ENCODE results near the gene SPG7.

The SPG7 gene

GRCh38 chr16:89506791-89507191, 1.4 kb upstream of the SPG7 start:
- H2AFZ ChIP-seq (ENCODE audit: low read depth): no peak overlapping the region
- H3K27ac ChIP-seq: no peak overlapping the region
- peaks cover 5% of the 10 kb centered on the region; the same call in 1 of the 2 replicates for H3K36me3 ChIP-seq (ENCODE audit: insufficient read depth)
- no peaks in the 10 kb centered on the region for H3K27me3 ChIP-seq (ENCODE audit: insufficient read depth, low read depth)
- peaks cover 16% of the 10 kb centered on the region for H3K4me1 ChIP-seq (ENCODE audit: low read depth, poor library complexity, severe bottlenecking)
- H4K20me1 ChIP-seq (ENCODE audit: insufficient read depth): no peaks in the 10 kb centered on the region
- peak overlapping the region; percentile 72; the same call in 1 of the 2 replicates for H3K4me2 ChIP-seq
- no peak for TF ChIP-seq CTCF (conservative IDR thresholded peaks at IDR 0.05; ENCODE audit: low read depth, low read length)
- no peak overlapping the region for H3K4me3 ChIP-seq (IDR thresholded peaks at IDR 0.05; ENCODE audit: insufficient read depth, low read depth, low read length)
- no peak overlapping the region for H3K9ac ChIP-seq
- H3K79me2 ChIP-seq (ENCODE audit: insufficient read depth, low read depth): peaks cover 33% of the 10 kb centered on the region

- peaks cover 16% of the 10 kb centered on the region for H3K4me1 ChIP-seq (ENCODE audit: low read depth, poor library complexity, severe bottlenecking)
- peaks cover 5% of the 10 kb centered on the region; the same call in 1 of the 2 replicates for H3K36me3 ChIP-seq (ENCODE audit: insufficient read depth)
- H3K9ac ChIP-seq: peak overlapping the region; percentile 90
- H3K27me3 ChIP-seq (ENCODE audit: insufficient read depth, low read depth): no peaks in the 10 kb centered on the region
- H3K4me3 ChIP-seq (IDR thresholded peaks at IDR 0.05; ENCODE audit: insufficient read depth, low read depth, low read length): no peak overlapping the region
- no peak for TF ChIP-seq CTCF (conservative IDR thresholded peaks at IDR 0.05; ENCODE audit: low read depth, low read length)
- H2AFZ ChIP-seq (ENCODE audit: low read depth): peak overlapping the region; percentile 95
- H3K4me2 ChIP-seq: peak overlapping the region; percentile 72
- peaks cover 37% of the 10 kb centered on the region for H3K79me2 ChIP-seq (ENCODE audit: insufficient read depth, low read depth)
- H4K20me1 ChIP-seq (ENCODE audit: insufficient read depth): no peaks in the 10 kb centered on the region
- H3K27ac ChIP-seq: peak overlapping the region; percentile 81
These were observed 879 bp upstream of the SPG7 start for GRCh38 chr16:89507214-89507833.

- Histone ChIP-seq H3K4me3 (IDR thresholded peaks at IDR 0.05; ENCODE audit: insufficient read depth, low read depth, low read length) (no peak overlapping the region), H3K27me3 (ENCODE audit: insufficient read depth, low read depth) (no peaks in the 10 kb centered on the region), H4K20me1 (ENCODE audit: insufficient read depth) (no peaks in the 10 kb centered on the region), H3K4me1 (ENCODE audit: low read depth, poor library complexity, severe bottlenecking) (peaks cover 16% of the 10 kb centered on the region), H3K79me2 (ENCODE audit: insufficient read depth, low read depth) (peaks cover 41% of the 10 kb centered on the region), H3K27ac (no peak overlapping the region), H3K36me3 (ENCODE audit: insufficient read depth) (peaks cover 5% of the 10 kb centered on the region; the same call in 1 of the 2 replicates), H3K9ac (no peak overlapping the region), H3K4me2 (no peak overlapping the region), H2AFZ (ENCODE audit: low read depth) (no peak overlapping the region)
- TF ChIP-seq CTCF (conservative IDR thresholded peaks at IDR 0.05; ENCODE audit: low read depth, low read length): no peak
These were observed 2.3 kb downstream of the SPG7 start for GRCh38 chr16:89510526-89510925.

- Histone ChIP-seq H3K4me3 (IDR thresholded peaks at IDR 0.05; ENCODE audit: insufficient read depth, low read depth, low read length) (no peak overlapping the region), H3K4me1 (ENCODE audit: low read depth, poor library complexity, severe bottlenecking) (peaks cover 16% of the 10 kb centered on the region), H3K27ac (no peak overlapping the region), H3K79me2 (ENCODE audit: insufficient read depth, low read depth) (peaks cover 41% of the 10 kb centered on the region), H3K9ac (no peak overlapping the region), H2AFZ (ENCODE audit: low read depth) (no peak overlapping the region), H3K36me3 (ENCODE audit: insufficient read depth) (peaks cover 5% of the 10 kb centered on the region; the same call in 1 of the 2 replicates), H3K4me2 (no peak overlapping the region), H3K27me3 (ENCODE audit: insufficient read depth, low read depth) (no peaks in the 10 kb centered on the region), H4K20me1 (ENCODE audit: insufficient read depth) (no peaks in the 10 kb centered on the region)
- no peak for TF ChIP-seq CTCF (conservative IDR thresholded peaks at IDR 0.05; ENCODE audit: low read depth, low read length)
These were observed 3.2 kb downstream of the SPG7 start for GRCh38 chr16:89511374-89511773.
